HuH-7.5 (cell line): ENCODE measurements around the gene POLR3H.
"Not testable (repeated sequence)": the region's sequence is repeated elsewhere in the genome, so short reads cannot be mapped to it uniquely, and the experiment has no call there.

Source experiments
- DNase-seq: peaks from one replicate; pipeline ENCODE4 v3.0.0; 2011; ENCODE audit warnings: low spot score

The POLR3H gene, protein sequence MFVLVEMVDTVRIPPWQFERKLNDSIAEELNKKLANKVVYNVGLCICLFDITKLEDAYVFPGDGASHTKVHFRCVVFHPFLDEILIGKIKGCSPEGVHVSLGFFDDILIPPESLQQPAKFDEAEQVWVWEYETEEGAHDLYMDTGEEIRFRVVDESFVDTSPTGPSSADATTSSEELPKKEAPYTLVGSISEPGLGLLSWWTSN

DNA sequence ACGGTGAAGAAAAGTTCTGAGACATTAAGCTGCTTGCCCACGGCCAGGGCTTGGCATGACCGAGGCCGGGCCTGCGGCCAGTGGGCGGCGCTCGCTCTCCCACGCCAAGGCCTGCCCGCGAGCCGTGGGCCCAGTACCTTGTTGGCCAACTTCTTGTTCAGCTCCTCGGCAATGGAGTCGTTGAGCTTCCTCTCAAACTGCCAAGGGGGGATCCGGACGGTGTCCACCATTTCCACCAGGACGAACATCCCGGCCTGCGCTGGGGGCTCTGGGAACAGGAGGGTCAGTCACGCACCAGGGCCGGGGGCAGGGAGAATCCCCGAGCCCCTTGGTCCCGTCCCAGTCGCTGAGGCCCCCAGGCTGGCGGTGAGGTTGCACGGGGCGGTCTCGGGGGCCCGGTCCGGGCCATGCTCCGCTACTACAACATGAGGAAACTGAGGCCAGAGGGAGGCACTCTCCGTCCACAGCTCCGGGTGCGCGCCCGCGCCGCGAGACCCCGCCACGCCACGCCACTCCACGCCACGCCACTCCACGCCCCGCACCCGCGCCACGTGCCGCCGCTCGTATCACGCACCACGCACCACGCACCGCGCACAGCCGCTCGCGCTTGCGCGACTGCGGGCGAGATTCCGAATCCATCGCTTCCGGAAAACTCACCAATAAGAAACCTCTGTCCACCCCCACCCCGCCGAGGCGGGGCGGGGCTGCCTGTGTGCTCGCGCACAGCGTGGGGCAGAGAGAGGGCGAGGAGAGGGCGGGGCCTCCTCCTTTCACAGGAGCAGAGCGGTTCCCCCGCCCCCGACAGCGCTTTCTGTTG, at the start of gene POLR3H:
POLR3H (minus strand) TSS at position 617 of the 817 bp plus-strand sequence; CDS start at position 248, 369 bp downstream.
- peak; percentile 95 for DNase-seq

GRCh38 chr22:41593336-41593960, 49.2 kb upstream of the POLR3H start:
- DNase-seq = not testable (repeated sequence)

GRCh38 chr22:41589391-41590241, 45.3 kb upstream of the POLR3H start, which contains the start of gene PMM1:
PMM1 (minus strand) TSS chr22:41589840; CDS start chr22:41589805, 35 bp downstream.
- DNase-seq = peak; percentile 98

- DNase-seq = no peak
Measured at GRCh38 chr22:41587347-41587723, 43.1 kb upstream of the POLR3H start.

DNA sequence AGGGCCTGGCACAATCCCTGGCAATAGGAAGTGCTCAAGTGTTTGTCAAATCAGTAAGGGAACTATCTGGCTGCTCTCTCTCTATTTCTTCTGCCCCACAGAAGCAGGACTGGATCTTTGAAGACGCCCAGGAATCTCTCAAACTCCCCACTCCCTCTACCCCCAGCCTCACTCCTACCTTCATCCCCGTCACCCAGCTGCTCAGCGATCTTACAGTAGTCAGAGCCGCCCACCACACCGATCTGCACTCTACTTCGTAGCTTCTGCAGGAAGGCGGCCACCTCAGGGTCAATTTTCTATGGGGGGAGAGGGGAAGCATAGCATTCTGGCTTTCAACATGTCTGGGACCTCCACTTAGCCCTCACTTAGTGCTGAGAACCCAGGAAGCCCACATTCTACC, 41.6 kb upstream of the POLR3H start:
- no peak for DNase-seq

DNA sequence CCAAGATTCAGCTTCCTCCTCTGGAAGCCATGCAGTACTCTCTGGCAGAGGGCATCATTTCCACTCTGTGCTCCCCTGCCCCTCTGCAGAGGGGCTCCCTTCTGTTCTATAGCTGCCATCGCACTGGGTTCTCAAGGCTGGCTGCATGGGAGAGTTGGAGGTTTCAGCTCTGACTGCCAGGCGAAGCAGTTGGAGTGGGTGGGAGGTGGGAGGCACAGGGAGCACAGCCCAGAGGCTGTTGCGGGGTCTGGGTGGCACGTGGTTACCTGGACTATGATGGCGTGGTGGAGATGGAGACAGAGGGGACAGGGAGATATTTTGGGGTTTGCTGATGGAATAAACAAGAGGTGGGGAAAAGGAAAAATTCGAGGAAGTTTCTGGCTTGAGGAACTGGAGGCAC, 40.6 kb upstream of the POLR3H start:
- DNase-seq = no peak

GRCh38 chr22:41582694-41583093, 38.4 kb upstream of the POLR3H start:
- DNase-seq = no peak

DNA sequence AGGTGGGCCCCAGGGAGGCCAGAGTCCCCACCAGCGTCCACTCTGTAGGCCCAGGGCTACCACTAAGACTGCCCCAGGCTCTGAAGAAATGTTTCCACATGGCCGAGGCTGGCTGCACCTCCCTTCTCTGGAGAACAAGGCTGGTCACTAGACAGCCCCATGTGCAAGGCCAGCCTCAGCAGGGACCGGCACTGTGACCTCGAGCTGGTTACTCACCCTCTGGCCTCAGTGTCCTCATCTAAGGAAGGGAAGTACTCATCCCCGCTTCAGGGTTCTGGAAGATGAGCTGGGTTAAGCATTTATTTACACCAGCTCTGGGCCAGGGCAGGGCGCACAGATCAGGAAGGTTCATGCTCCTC, 35.7 kb upstream of the POLR3H start:
- no peak for DNase-seq

DNA sequence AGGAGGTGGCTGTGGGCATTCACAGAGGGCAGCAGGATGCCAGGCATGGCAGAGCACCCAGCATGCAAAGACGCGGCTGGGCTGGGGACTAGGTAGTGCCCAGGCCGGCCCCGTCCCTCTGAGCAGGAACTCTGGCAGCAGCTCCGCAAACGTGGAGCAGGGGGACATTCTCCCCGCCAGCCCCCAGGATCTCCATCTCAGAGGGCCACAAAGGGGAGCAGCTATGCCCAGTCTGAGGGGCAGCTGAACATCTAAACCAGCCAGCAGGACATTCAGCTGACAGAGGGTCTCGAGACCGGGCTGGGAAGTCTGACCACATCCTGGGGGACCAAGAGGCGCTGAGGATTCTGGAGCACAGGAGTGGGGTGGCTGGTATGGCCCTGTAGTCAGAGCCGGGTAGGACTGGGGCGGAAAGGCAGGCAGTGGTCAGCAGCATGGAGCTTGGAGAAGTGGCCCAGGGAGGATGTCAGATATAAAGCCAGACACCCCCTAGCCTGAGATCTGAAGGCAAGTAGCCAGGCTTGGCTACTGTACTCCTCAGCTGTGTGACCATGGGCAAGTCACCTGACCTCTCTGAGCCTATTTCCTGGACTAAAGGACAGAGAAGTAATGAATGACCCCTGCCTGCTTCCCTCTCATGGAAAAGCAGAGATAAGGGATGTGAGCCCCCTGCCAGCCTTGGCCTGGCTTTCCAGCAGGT, 35.2 kb upstream of the POLR3H start:
- DNase-seq = no peak

GRCh38 chr22:41578818-41579217, 34.5 kb upstream of the POLR3H start:
- DNase-seq = no peak

GRCh38 chr22:41578114-41578513, 33.8 kb upstream of the POLR3H start:
- no peak for DNase-seq

DNA sequence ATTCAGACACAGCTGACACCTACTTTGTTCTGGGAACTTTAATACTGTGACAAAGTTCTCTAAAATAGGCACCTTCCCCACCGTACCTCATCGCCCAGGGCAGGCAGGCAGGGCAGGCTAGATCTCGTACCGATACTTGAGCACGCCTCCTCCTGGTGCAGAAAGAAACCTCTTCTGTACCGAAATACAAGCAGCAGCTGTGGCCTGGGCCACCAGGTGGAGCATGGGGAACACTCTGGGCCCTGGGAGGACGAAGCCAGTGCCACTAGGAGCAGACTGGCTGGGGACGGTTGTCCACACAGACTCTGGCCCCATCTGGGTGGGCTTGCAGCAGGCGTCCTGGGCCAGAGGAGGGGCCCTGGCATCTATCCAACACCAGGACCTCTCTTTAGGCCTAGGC, 32.6 kb upstream of the POLR3H start:
- DNase-seq = peak; percentile 80

- DNase-seq = no peak
Measured at GRCh38 chr22:41575533-41575932, 31.3 kb upstream of the POLR3H start.

- no peak for DNase-seq
Measured at GRCh38 chr22:41574847-41575381, 30.6 kb upstream of the POLR3H start.

- no peak for DNase-seq
Measured at GRCh38 chr22:41573677-41574076, 29.4 kb upstream of the POLR3H start.

DNA sequence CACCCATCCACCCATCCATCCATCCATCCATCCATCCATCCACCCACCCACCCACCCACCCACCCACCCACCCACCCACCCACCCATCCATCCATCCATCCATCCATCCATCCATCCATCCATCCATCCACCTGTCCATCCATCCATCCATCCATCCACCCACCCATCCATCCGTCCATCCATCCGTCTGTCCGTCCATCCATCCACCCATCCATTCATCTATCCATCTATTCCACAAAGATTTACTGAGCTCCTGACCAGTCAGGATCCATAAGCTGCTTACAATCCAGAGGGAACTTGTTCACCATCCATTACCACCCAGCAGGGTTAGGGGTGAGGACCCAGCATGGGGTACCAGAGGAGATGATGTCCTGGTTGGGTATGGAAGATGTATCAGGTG, 28.0 kb upstream of the POLR3H start:
- DNase-seq = not testable (repeated sequence)

GRCh38 chr22:41571786-41572185, 27.5 kb upstream of the POLR3H start:
- no peak for DNase-seq

- no peak for DNase-seq
Measured at GRCh38 chr22:41570221-41570620, 26.0 kb upstream of the POLR3H start.

- no peak for DNase-seq
Measured at GRCh38 chr22:41568811-41569210, 24.5 kb upstream of the POLR3H start.

GRCh38 chr22:41567512-41567768, 23.2 kb upstream of the POLR3H start:
- DNase-seq = no peak

DNA sequence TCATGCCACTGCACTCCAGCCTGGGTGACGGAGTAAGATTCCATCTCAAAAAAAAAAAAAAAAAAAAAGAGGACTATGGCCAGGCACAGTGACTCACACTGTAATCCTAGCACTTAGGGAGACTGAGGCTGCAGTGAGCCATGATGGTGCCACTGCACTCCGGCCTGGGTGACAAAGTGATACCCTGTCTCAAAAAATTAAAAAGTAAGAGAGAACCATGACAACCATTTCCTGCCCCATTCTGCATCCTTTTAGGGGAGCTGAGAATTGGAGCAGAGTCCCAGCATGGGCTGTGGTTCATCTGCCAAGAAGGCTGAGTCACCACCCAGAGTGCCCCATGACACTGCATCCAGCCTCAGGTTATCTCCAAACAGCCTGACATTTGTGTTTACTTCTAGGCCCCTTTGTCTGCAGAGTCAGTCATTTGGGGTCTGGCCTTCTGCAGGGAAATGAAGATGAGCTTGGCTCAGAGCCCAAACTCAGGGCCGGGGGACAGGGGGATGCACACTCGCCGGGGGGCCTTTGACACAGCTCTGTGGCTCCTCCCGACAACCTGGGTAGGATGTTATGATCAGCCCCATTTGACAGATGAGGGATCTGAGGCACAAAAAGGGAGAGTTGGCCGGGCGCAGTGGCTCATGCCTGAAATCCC, 21.3 kb upstream of the POLR3H start:
- DNase-seq = no peak
